GM19455 (cell line): Measurements from ENCODE around the gene FNDC10.
A peak's percentile ranks its signal among the peaks of the same experiment; 100 is the strongest.
"Not testable (repeated sequence)": the region's sequence is repeated elsewhere in the genome, so short reads cannot be mapped to it uniquely, and the experiment has no call there.

Experiments
- ATAC-seq: cut with Tn5 transposase; IDR thresholded peaks from one replicate; pipeline ENCODE4 v1.9.1; 2021; ENCODE audit not compliant: unreplicated experiment

The FNDC10 gene

GRCh38 chr1:1599030-1599934, 653 bp downstream of the FNDC10 start:
- no peak for ATAC-seq

GRCh38 chr1:1598720-1599029, 1.3 kb downstream of the FNDC10 start:
- no peak for ATAC-seq

DNA sequence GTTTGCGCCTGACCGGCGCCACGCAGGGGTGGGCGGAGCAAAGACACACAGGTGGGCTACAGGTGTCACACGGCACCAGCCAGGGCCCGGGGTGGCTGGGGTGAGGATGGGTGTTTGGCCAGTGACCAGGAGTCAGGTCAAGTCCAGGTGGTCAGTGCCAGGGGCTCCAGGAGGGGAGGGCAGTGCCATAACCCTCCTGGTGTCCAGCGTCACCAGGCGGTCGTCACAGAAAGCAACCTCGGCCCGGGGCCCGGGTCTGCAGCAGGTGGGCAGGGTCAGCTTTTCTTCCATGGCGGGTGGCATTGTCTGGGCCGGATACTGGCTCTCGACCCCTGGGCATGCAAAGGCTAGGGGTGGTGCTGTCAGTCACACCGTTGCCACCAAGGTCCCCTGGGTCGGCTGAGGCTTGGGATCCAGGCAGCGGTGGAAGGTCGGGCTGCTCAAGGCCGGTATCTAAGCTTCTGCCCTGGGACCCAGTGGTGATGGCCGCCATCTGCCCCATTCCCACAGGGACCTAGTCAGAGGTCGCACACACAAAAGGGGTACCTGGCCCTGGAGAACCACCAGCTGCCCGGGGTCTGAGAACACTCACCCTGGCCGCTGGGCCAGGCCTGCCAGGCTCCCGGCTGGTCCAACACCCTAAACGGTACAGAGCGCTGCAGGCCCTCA, 1.8 kb downstream of the FNDC10 start:
- no peak for ATAC-seq

DNA sequence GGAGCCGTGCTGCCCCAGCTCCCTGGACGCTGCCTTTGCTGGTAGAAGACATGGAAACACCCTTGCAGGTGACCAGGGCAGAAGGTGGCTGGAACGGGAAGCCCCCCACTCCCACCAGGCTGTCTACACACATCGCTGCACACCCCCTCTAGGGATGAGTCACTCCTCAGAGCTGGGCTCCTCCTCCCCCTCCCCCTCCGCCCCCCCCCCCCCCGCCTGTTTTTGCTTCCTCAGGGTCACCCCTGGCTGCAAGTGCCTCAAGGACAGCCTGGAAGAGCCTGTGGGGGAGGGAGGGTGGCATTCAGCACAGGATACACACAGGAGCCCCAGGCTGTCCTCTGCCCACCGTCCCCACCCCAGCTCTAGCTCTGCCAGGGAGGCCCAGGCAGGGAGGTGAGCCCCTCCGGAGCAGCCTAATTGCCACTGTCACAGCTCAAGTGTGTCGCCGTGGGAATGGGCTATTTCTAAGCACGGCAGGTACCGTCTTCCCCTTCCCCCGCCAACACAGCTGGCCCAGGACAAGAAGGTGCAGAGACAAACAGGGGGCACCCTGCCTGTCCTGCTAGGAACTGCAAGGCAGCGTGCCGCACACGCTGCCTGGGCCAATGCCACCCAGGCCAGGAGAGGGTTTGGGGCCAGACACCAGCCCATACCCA, 2.5 kb downstream of the FNDC10 start:
- ATAC-seq = no peak

DNA sequence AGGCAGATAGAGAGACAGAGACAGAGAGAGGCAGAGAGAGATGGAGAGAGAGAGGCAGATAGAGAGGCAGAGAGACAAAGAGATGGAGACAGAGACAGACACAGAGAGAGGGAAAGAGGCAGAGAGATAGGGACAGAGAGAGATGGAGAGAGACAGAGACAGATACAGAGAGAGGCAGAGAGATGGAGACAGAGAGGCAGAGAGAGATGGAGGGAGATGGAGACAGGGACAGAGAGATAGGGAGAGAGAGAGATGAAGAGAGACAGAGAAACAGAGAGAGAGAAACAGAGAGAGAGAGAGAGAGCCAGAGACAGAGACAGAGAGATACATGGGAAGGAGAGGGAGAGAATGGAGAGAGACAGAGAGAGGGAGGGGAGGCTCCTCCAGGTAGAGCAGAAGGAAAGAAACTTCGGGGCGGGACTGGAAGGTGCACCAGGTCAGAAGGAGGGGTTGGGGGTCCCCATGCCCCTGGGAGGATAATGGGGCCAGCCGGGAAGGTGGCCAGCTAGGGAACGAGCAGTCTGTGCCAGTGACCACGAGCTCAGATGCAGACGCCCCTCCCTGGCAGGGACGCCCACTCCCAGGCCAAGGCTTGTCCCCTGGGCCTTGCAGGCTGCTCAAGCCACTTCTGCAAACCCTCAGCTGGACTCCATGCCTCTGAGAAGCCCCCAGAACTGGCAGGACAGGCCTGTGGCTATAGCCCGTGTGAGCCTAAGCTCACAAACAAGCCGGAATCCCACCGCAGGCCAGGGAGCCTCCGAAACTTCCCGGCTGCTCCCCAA, 3.3 kb downstream of the FNDC10 start:
- ATAC-seq = no peak

- ATAC-seq = not testable (repeated sequence)
Measured at GRCh38 chr1:1595341-1595740, 4.6 kb downstream of the FNDC10 start.

DNA sequence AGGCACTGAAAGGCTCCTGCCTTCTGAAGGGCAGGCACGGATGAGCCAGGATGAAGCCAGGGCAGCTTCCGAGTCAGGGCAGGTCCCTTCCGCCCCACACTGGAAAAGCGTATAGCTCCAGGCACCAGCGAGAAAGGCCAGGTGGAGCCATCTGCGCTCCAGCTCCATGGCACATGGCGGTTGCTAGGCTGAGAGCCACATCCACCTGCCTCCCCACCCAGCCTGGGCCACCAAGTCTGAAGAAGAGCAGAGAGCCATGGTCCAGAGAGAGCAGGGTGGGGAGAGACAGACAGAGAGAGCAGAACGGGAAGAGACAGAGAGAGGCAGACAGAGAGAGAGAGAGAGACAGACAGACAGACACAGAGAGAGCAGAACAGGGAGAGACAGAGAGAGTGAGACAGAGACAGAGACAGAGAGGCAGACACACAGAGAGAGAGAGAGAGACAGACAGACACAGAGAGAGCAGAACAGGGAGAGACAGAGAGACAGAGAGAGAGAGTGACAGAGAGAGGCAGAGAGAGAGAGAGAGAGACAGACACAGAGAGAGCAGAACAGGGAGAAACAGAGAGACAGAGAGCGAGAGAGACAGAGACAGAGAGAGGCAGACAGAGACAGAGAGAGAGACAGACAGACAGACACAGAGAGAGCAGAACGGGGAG, 5.2 kb downstream of the FNDC10 start:
- ATAC-seq = no peak

- no peak for ATAC-seq
Measured at GRCh38 chr1:1593834-1594601, 5.9 kb downstream of the FNDC10 start.

GRCh38 chr1:1591452-1591851, 8.5 kb downstream of the FNDC10 start:
- no peak for ATAC-seq

DNA sequence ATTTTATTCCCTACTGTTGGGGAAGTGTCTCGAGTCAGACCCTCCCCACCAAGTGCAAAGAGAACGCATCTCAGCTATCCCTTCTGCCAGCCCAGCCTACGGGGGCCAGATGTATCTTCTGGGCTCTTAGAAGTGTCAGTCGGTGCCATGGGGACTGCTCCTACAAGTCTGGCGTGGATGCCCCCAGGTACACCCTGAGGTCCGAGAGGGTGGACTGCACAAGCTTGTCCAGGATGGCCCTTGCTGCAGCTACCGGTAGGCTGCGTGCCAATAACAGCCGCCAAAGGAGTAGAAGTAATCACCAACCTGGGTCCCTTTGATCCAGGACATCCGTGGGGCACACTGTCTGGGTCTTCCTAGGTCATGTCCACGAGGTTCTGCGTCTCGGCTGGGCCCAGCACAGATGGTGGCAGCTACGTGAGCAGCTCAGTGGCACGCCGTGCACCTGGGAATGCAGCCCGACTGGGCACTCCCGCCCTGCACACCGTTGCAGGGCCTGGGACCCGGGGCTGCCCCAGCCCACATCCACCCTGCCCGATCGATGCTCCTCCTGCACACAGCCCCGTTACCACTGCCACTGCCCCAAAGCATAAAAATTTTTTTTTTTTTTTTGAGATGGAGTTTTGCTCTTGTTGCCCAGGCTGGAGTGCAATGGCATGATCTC, 16.5 kb downstream of the FNDC10 start:
- ATAC-seq = no peak

DNA sequence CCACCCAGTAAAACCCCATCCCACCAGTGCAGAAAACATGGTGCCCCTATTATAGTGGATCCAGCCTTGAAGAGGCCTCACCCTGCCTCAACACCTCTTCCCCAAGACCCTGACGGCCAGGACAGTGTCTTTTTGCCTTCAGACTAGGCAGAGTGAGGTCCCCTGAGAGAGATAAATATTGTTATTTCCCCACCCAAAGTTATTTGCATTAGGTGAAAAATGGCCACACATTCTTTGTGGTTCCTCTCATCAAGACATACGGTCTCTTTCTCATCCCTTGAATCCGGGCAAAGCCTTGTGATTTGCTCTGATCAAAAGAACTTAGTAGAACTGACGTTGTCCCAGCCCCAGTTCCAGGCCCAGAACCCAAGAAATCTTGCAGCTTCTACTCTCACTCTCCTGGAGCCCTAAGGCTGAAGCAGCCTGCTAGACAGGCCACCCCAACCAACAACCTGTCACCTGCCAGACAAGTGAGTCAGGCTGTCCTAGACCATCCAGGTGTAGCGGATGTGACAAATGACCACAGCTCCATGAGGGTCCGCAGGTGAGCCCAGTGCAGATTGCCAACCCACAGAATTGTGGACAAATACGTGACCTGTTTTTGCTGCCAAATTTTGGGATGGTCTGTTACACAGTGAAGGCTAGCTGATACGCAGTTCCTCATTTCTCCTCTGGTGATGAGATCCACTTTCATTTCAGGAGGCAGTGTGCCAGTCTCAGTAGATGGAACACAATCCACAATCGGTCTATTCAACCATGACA, 17.2 kb downstream of the FNDC10 start:
- no peak for ATAC-seq

DNA sequence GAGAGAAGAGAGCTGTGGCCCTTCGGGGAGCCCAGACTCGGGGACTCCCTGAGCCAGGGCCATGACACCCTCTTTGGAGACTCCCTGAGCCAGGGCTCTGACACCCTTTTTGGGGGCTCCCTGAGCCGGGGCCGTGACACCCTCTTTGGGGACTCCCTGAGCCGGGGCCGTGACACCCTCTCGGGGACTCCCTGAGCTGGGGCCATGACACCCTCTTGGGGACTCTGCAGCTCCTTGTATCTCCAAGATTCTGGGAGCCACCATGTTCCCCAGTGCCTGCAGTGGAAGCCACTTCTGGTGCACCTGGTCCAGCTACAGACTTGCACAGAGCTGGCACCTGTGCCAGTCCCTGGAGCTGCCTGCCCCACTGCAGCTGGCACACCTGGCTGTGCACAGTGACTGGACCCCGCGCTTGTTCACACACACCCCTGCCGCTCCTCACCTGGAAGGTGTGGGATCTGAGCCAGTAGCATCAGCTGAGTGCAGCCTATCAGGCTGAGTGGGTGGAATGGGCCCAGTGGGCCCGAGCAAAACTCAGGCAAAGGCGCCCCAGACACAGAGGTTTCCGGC, 21.5 kb downstream of the FNDC10 start:
- no peak for ATAC-seq

GRCh38 chr1:1577367-1578011, 22.4 kb downstream of the FNDC10 start:
- no peak for ATAC-seq

DNA sequence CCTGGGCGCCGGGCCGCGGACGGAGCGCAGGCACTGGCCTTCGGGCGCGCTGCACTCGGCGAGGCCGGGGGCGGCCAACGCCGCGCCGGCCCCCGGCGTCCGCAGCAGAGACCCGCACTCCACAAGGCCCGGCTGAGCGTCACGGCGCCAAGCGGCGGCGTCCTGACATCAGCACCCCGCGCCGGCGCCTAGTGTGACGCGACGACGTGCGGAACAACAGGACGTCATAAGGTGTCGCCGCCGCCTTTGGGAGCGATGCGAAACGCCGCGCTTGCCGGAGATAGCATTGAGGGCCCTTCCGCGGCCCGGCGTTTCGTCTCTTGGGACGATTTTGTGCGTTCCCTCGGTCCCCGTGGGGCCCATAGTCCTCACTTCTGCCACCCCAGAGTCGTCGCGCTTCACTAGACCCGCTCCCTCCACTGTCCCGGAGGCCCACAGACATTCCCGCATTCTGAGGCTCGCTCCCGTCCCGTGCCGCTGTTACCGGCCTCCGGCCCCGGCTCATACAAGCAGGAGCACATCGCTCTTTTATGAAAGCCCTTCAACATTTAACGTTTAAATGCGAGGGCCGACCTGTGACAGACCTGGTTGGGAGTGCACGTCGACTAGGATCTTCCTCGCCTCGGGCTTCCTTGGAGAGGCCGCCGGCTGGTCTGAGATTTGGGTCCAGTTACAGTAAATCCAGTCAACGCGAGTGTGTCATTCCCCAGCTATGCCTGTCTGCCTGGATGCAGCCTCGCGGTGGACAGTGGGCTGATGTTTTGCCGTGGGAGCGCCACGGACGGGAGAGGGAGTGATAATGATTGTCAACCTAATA, 25.0 kb downstream of the FNDC10 start, which contains the start of gene SSU72:
TSS of gene SSU72 (minus strand) at position 143 of the 817 bp plus-strand sequence. CDS start 306 bp downstream, outside the sequence.
- ATAC-seq = peak; percentile 86

- peak; percentile 54 for ATAC-seq
Measured at GRCh38 chr1:1573843-1574720, 25.9 kb downstream of the FNDC10 start.

DNA sequence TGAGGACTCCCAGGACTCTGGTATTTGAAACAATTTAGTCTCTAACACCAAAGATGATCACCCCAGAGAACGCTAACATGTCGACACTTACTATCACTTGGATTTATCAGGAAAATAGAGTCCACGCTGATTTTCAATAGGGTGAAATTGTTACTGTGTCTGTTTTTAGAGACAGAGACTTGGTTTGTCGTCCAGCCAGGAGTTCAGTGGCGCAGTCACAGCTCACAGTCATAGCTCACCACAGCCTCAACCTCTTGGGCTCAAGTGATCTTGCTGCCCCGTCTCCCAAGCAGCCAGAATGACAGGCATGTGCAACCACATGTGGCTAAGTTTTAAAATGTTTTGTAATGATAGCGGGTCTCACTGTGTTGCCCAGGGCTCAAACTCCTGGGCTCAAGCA, 30.6 kb downstream of the FNDC10 start:
- ATAC-seq = no peak
